Panc1 (cell line): ENCODE data around the gene CTNNA1. TPM values are rescaled to one million over a fixed set of nuclear protein-coding genes. Genes with fewer than 3 reads are reported as not detected.

ENCODE experiments used
- ATAC-seq: fragments of 200-7000 bp; cut with Tn5 transposase; 2 replicates; pipeline ENCODE4 v1.9.1; 2020; ENCODE audit warnings: mild to moderate bottlenecking, moderate library complexity
- BruUV-seq: library from RNA; stranded (reverse); fragments of 400-500 nt; replicated peaks from 2 replicates; lab custom pipeline; 2021; lab: Mats Ljungman, UMichigan
- CTCF ChIA-PET: fragments of 300-600 bp; sonication (Branson Sonifier 250); formaldehyde crosslinking; loops from one replicate; lab custom pipeline; 2022; ENCODE audit warnings: antibody characterized with exemption; lab: Charles Lee
- POLR2A ChIA-PET: fragments of 300-600 bp; sonication (Branson Sonifier 250); formaldehyde crosslinking; loops from one replicate; lab custom pipeline; 2022; ENCODE audit warnings: antibody characterized with exemption; lab: Charles Lee
- DNase-seq: peaks from one replicate; pipeline ENCODE4 v3.0.0-alpha.2; 2010; ENCODE audit warnings: low read depth, low spot score
- H3K27ac ChIP-seq: 2 replicates; pipeline ENCODE4 v1.5.1; 2011; ENCODE audit warnings: mild to moderate bottlenecking, low read length, inconsistent platforms
- H3K27me3 ChIP-seq: fragments of 200-500 bp; sonication (Bioruptor generic); 2 replicates; pipeline ENCODE4 v1.6.0; 2014; ENCODE audit warnings: low read length, inconsistent platforms; ENCODE audit not compliant: control insufficient read depth, insufficient read depth
- H3K36me3 ChIP-seq: fragments of 200-500 bp; sonication (Bioruptor generic); 2 replicates; pipeline ENCODE4 v1.5.1; 2014; ENCODE audit warnings: inconsistent platforms, mild to moderate bottlenecking, low read length, moderate library complexity; ENCODE audit not compliant: control insufficient read depth, insufficient read depth
- H3K4me1 ChIP-seq: 2 replicates; pipeline ENCODE4 v1.5.1; 2011; ENCODE audit warnings: inconsistent platforms, mild to moderate bottlenecking, low read length, moderate library complexity; ENCODE audit not compliant: control insufficient read depth, insufficient read depth
- H3K4me3 ChIP-seq, 2 experiments: 2 replicates each; pipeline ENCODE4 v1.5.1; 2011 to 2012; ENCODE audit warnings: low read depth in 2 of 2, low read length in 2 of 2, mild to moderate bottlenecking in 2 of 2, inconsistent platforms in 1 of 2, moderate library complexity in 1 of 2
- H3K9me3 ChIP-seq: fragments of 200-500 bp; sonication (Bioruptor generic); 2 replicates; pipeline ENCODE4 v1.5.1; 2014; ENCODE audit warnings: low read depth, mild to moderate bottlenecking, inconsistent platforms, low read length, moderate library complexity; ENCODE audit not compliant: control insufficient read depth, insufficient read depth
- CTCF ChIP-seq: fragments of 450-650 bp; IDR thresholded peaks from 2 replicates; pipeline ENCODE4 v1.5.1; 2017; ENCODE audit warnings: mild to moderate bottlenecking
- POLR2AphosphoS5 ChIP-seq: IDR thresholded peaks from 2 replicates; pipeline ENCODE4 v1.6.1; 2012; ENCODE audit warnings: mild to moderate bottlenecking, low read depth, low read length, moderate library complexity
- REST ChIP-seq, 2 experiments: IDR thresholded peaks; 2 replicates each; pipeline ENCODE4 v1.6.1; 2011 to 2012; ENCODE audit warnings: low read depth in 2 of 2, control low read depth in 1 of 2, low read length in 1 of 2, mild to moderate bottlenecking in 1 of 2, moderate library complexity in 1 of 2; ENCODE audit not compliant: insufficient read depth in 1 of 2
- SIN3A ChIP-seq: IDR thresholded peaks from 2 replicates; pipeline ENCODE4 v1.6.1; 2012; ENCODE audit warnings: low read depth, mild to moderate bottlenecking, low read length, moderate library complexity, borderline replicate concordance; ENCODE audit not compliant: insufficient read depth
- TCF7L2 ChIP-seq: IDR thresholded peaks from 2 replicates; pipeline ENCODE4 v1.6.1; 2011; ENCODE audit warnings: mild to moderate bottlenecking, low read depth, low read length, inconsistent platforms
- in situ Hi-C: cut with HindIII; loops from 2 replicates; pipeline ENCODE4 v1.10.0; 2016; ENCODE audit warnings: low sequenced_read_pairs, low pct_unique_long_range_greater_than_20kb
- intact Hi-C: fragments of 100-400 bp; cut with micrococcal nuclease; formaldehyde crosslinking; loops from one replicate; pipeline ENCODE4 v1.10.0; 2022; ENCODE audit not compliant: unreplicated experiment
- total RNA-seq: library from RNA; stranded (reverse); gene quantifications from one replicate; pipeline ENCODE4 v1.2.1, GENCODE V29; 2021; ENCODE audit not compliant: unreplicated experiment

Gene CTNNA1
- total RNA-seq, 1 experiment from 2014 or later, result 298 TPM

- TF ChIP-seq CTCF, result no peak
- no peak for TF ChIP-seq REST (IDR thresholded peaks at IDR 0.05; ENCODE audit: insufficient read depth in 1 of 2, low read depth in 2 of 2, low read length in 1 of 2)
- TF ChIP-seq SIN3A, result no peak
- no peak for TF ChIP-seq TCF7L2
- no peak for TF ChIP-seq POLR2AphosphoS5
- DNase-seq, result no peak
- no peak for ATAC-seq
Observed at GRCh38 chr5:138743484-138743883, 9.7 kb upstream of the CTNNA1 start.

GRCh38 chr5:138745268-138745667 is 8.0 kb upstream of the CTNNA1 start:
- ATAC-seq, result no peak
- TF ChIP-seq SIN3A, result no peak
- no peak for TF ChIP-seq REST (IDR thresholded peaks at IDR 0.05; ENCODE audit: insufficient read depth in 1 of 2, low read depth in 2 of 2, low read length in 1 of 2)
- TF ChIP-seq POLR2AphosphoS5, result no peak
- TF ChIP-seq TCF7L2, result no peak
- TF ChIP-seq CTCF, result no peak
- Histone ChIP-seq H3K36me3 (no peaks in the 10 kb centered on the region), H3K27ac (no peak overlapping the region), H3K27me3 (no peaks in the 10 kb centered on the region), H3K4me3 (no peak overlapping the region), H3K4me1 (no peaks in the 10 kb centered on the region), H3K9me3 (no peaks in the 10 kb centered on the region)
- no TSS peak for BruUV-seq
- CTCF ChIA-PET, result no interaction called here
- in situ Hi-C loops (no loop called here), intact Hi-C loops (loop anchor here (10.0 kb wide), 1 partner anchor 100 kb away; no protein-coding TSS in a partner anchor)
- no peak for DNase-seq
- POLR2A ChIA-PET, result no interaction called here

More at GRCh38 chr5:138743484-138743883, 9.7 kb upstream of the CTNNA1 start:
- no peak overlapping the region for H3K27ac ChIP-seq
- no peaks in the 10 kb centered on the region for H3K4me1 ChIP-seq
- no peak overlapping the region for H3K4me3 ChIP-seq
- in situ Hi-C loops (no loop called here), intact Hi-C loops (loop anchor here (10.0 kb wide), 1 partner anchor 99 kb away; no protein-coding TSS in a partner anchor)
- CTCF ChIA-PET, result no interaction called here
- no peaks in the 10 kb centered on the region for H3K27me3 ChIP-seq
- no peaks in the 10 kb centered on the region for H3K36me3 ChIP-seq
- POLR2A ChIA-PET, result interaction anchor here (0.5 kb wide), 1 partner anchor 16 kb away, joined by 16 read pairs; no protein-coding TSS in a partner anchor
- H3K9me3 ChIP-seq, result no peaks in the 10 kb centered on the region
- no TSS peak for BruUV-seq
